Measurements from ENCODE around the gene VSTM4. TPM values are rescaled to one million over a fixed set of nuclear protein-coding genes. Genes with fewer than 3 reads are reported as not detected.

VSTM4 gene, protein sequence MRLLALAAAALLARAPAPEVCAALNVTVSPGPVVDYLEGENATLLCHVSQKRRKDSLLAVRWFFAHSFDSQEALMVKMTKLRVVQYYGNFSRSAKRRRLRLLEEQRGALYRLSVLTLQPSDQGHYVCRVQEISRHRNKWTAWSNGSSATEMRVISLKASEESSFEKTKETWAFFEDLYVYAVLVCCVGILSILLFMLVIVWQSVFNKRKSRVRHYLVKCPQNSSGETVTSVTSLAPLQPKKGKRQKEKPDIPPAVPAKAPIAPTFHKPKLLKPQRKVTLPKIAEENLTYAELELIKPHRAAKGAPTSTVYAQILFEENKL
- total RNA-seq (2014; rRNA removed; shearing (Covaris generic)), result not detected in 2 replicates
- total RNA-seq (2022), result not detected in 2 replicates
- percentile 9 among the genes with signal in this experiment for Bru-seq, nascent RNA
- BruChase-seq, experiment 1, labeled RNA remaining after a 6-hour chase, result percentile 3 among the genes with signal in this experiment
- BruChase-seq, experiment 2, labeled RNA remaining after a 2-hour chase, result percentile 3 among the genes with signal in this experiment
- long read RNA-seq, result 0 reads

DNA sequence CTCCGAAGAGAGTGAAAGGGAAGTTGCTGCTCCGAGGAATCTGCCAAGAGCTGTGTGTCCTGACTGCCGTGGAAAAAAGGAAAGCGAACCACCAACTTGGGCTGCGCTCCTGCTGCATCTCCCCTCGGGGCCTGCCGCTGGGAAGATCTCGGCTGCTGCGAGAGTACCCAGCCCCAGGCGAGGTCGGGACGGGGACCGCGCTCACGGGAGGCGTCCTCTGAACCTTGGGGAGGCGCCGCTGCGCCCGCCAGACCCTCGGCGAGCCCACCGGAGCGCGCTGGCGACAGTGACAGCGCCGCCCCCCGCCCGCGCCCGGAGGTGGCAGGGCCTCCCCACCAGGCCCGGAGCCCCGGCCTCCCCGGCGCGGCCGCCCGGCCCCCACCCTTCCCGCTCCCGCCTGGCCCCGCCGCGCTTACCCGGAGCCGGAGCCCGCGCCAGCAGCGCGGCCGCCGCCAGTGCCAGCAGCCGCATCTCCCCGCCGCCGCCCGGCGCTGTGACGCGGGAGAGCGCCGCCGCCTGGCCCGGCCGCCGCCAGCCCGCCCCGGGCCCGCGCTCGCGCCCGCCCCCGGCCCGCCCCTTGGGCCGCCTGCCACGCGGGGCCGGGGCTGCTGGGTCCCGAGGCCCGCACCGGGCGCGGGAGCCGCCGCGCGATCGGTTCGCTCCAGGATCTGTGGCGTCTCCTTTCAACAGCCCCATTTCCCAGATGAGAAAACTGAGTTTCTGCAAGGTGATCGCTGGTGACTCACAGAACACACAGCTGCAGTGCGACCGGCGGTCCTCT is at the start of gene VSTM4:
Gene VSTM4 (minus strand): TSS at position 508 of the 781 bp plus-strand sequence. CDS start 37 bp downstream, at position 471.
- H3K27ac ChIP-seq (ENCODE audit: low read depth, low read length, poor library complexity, severe bottlenecking), result no peak within 1 kb of the TSS
- TF ChIP-seq, protein P1, sequence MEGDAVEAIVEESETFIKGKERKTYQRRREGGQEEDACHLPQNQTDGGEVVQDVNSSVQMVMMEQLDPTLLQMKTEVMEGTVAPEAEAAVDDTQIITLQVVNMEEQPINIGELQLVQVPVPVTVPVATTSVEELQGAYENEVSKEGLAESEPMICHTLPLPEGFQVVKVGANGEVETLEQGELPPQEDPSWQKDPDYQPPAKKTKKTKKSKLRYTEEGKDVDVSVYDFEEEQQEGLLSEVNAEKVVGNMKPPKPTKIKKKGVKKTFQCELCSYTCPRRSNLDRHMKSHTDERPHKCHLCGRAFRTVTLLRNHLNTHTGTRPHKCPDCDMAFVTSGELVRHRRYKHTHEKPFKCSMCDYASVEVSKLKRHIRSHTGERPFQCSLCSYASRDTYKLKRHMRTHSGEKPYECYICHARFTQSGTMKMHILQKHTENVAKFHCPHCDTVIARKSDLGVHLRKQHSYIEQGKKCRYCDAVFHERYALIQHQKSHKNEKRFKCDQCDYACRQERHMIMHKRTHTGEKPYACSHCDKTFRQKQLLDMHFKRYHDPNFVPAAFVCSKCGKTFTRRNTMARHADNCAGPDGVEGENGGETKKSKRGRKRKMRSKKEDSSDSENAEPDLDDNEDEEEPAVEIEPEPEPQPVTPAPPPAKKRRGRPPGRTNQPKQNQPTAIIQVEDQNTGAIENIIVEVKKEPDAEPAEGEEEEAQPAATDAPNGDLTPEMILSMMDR (conservative IDR thresholded peaks at IDR 0.05; ENCODE audit: low read length), result no peak
- TF ChIP-seq EZH2phosphoT487 (IDR thresholded peaks at IDR 0.05; ENCODE audit: borderline replicate concordance, low read depth, low read length), result no peak
- no peaks in the 10 kb centered on the region for H3K36me3 ChIP-seq (ENCODE audit: insufficient read depth, low read length)
- DNase-seq (ENCODE audit: low spot score), result no peak
- no peaks in the 10 kb centered on the region for H4K20me1 ChIP-seq (ENCODE audit: insufficient read depth, low read length)
- no peak within 1 kb of the TSS for H2AFZ ChIP-seq (ENCODE audit: low read length)
- H3K4me2 ChIP-seq (ENCODE audit: low read length), result no peak within 1 kb of the TSS
- H3K9me3 ChIP-seq (ENCODE audit: low read length), result no peaks in the 10 kb centered on the region
- no peaks in the 10 kb centered on the region for H3K79me2 ChIP-seq (ENCODE audit: insufficient read depth, low read depth, low read length)
- POLR2A ChIA-PET, result no interaction called here
- intact Hi-C loops (cut with micrococcal nuclease; ENCODE audit: unreplicated experiment), result no loop called here
- CTCF ChIA-PET (ENCODE audit: unreplicated experiment), result no interaction called here
- no peak within 1 kb of the TSS for H3K4me3 ChIP-seq (ENCODE audit: low read depth, low read length, poor library complexity, severe bottlenecking)
- H3K4me1 ChIP-seq (ENCODE audit: insufficient read depth, low read length, poor library complexity, severe bottlenecking), result peaks cover 4% of the 10 kb centered on the region
- BruUV-seq (replicated peaks), result no TSS peak
- no peaks in the 10 kb centered on the region for H3K9me2 ChIP-seq (ENCODE audit: insufficient read depth, low read length)

GRCh38 chr10:49164559-49165188 is 49.4 kb upstream of the VSTM4 start:
- no TSS peak for BruUV-seq (replicated peaks)
- POLR2A ChIA-PET, result interaction anchor here (1.1 to 1.4 kb wide), 2 partner anchors 44 to 591 kb away, joined by 3 read pairs; no protein-coding TSS in a partner anchor
- H3K36me3 ChIP-seq (ENCODE audit: insufficient read depth, low read length), result no peaks in the 10 kb centered on the region
- H3K4me3 ChIP-seq (ENCODE audit: low read depth, low read length, poor library complexity, severe bottlenecking), result no peak overlapping the region
- no peaks in the 10 kb centered on the region for H3K9me3 ChIP-seq (ENCODE audit: low read length)
- no peaks in the 10 kb centered on the region for H4K20me1 ChIP-seq (ENCODE audit: insufficient read depth, low read length)
- CTCF ChIA-PET (ENCODE audit: unreplicated experiment), result interaction anchor here (0.6 to 1.4 kb wide), 4 partner anchors 9 to 508 kb away, joined by 3 to 6 read pairs (median 4); no protein-coding TSS in a partner anchor
- DNase-seq (ENCODE audit: low spot score), result peak; percentile 92
- H3K79me2 ChIP-seq (ENCODE audit: insufficient read depth, low read depth, low read length), result no peaks in the 10 kb centered on the region
- H3K4me1 ChIP-seq (ENCODE audit: insufficient read depth, low read length, poor library complexity, severe bottlenecking), result peaks cover 15% of the 10 kb centered on the region
- H3K4me2 ChIP-seq (ENCODE audit: low read length), result peak overlapping the region; percentile 32; the same call in 1 of the 2 replicates
- no peaks in the 10 kb centered on the region for H3K9me2 ChIP-seq (ENCODE audit: insufficient read depth, low read length)
- H2AFZ ChIP-seq (ENCODE audit: low read length), result peak overlapping the region; percentile 88; the same call in 1 of the 2 replicates
- TF ChIP-seq EZH2phosphoT487 (IDR thresholded peaks at IDR 0.05; ENCODE audit: borderline replicate concordance, low read depth, low read length), result no peak
- TF ChIP-seq, protein P1 (conservative IDR thresholded peaks at IDR 0.05; ENCODE audit: low read length), result peak; percentile 98
- intact Hi-C loops (cut with micrococcal nuclease; ENCODE audit: unreplicated experiment), result loop anchor here (1.0 to 5.0 kb wide), 4 partner anchors 87 to 506 kb away; no protein-coding TSS in a partner anchor
- H3K27ac ChIP-seq (ENCODE audit: low read depth, low read length, poor library complexity, severe bottlenecking), result no peak overlapping the region
